Placental pericyte (primary cell): ENCODE data around the gene TARS1. TPM values are rescaled to one million over a fixed set of nuclear protein-coding genes. Genes with fewer than 3 reads are reported as not detected.

Experiments
- total RNA-seq: library from RNA; depleted of rRNA; stranded (reverse); fragments of >200 nt; gene quantifications from 2 replicates; pipeline ENCODE4 v1.2.3, GENCODE V29; 2012

The TARS1 gene
- 282 and 321 TPM in 2 replicates for total RNA-seq

GRCh38 chr5:33440482-33441240 is at the start of gene TARS1:
TSS of gene TARS1 (plus strand) at chr5:33440965. CDS start at chr5:33441087, 122 bp downstream.

